HepG2 (cell line): Measurements from ENCODE around the gene USP15. TPM values are rescaled to one million over a fixed set of nuclear protein-coding genes. Genes with fewer than 3 reads are reported as not detected.

ENCODE experiments used
- ATAC-seq: fragments of 200-7000 bp; cut with Tn5 transposase; 3 replicates; pipeline ENCODE4 v1.9.1; 2020; ENCODE audit warnings: mild to moderate bottlenecking, moderate library complexity
- BruUV-seq: library from RNA; stranded (reverse); fragments of 400-500 nt; replicated peaks from 2 replicates; lab custom pipeline; 2021; lab: Mats Ljungman, UMichigan
- CTCF ChIA-PET: fragments of 300-600 bp; formaldehyde crosslinking; extraction: SDS; loops from one replicate; lab custom pipeline; 2021; ENCODE audit warnings: low total read pairs, inconsistent platforms, low intra/inter-chr PET ratio; lab: Yijun Ruan, JAX
- POLR2A ChIA-PET: fragments of 350-600 bp; sonication (Branson Sonifier 250); formaldehyde crosslinking; loops from one replicate; lab custom pipeline; 2020; ENCODE audit warnings: antibody characterized with exemption, inconsistent platforms; lab: Yijun Ruan, JAX
- DNase-seq: peaks from one replicate; pipeline ENCODE4 v3.0.0-alpha.2; 2015; ENCODE audit warnings: low spot score
- FAIRE-seq: peaks from 3 replicates; lab custom pipeline; 2011; peaks lifted over from hg19 to GRCh38; lab: Jason Lieb, UNC
- H2AFZ ChIP-seq: one replicate; pipeline ENCODE4 v1.6.1; 2011; ENCODE audit warnings: low read length, inconsistent platforms
- H3K27ac ChIP-seq: fragments of 300-600 bp; 3 replicates; pipeline ENCODE4 v1.8.0; 2011; ENCODE audit warnings: mixed run types, mild to moderate bottlenecking, mixed read lengths, low read length, inconsistent platforms; ENCODE audit not compliant: insufficient read depth; ENCODE audit errors: extremely low read length
- H3K27me3 ChIP-seq, 2 experiments: fragments of 200-600 bp in 1 of 2; 2 replicates in 1 of 2; 3 replicates in 1 of 2; pipeline versions ENCODE4 v1.6.0 to v1.8.0; 2011; ENCODE audit warnings: low read length in 2 of 2, mild to moderate bottlenecking in 2 of 2, moderate library complexity in 2 of 2, inconsistent platforms in 1 of 2; ENCODE audit not compliant: insufficient read depth in 2 of 2, control insufficient read depth in 1 of 2
- H3K36me3 ChIP-seq, 2 experiments: fragments of 200-600 bp in 1 of 2; replicated peaks in 1 of 2; 2 replicates in 1 of 2; 3 replicates in 1 of 2; pipeline versions ENCODE4 v1.5.1 to v1.8.0; 2011; ENCODE audit warnings: low read length in 2 of 2, inconsistent platforms in 1 of 2; ENCODE audit not compliant: insufficient read depth in 2 of 2, control insufficient read depth in 1 of 2
- H3K4me1 ChIP-seq: 2 replicates; pipeline ENCODE4 v1.5.1; 2012; ENCODE audit warnings: low read length, inconsistent platforms; ENCODE audit not compliant: insufficient read depth
- H3K4me2 ChIP-seq: 2 replicates; pipeline ENCODE4 v1.6.0; 2011; ENCODE audit warnings: low read depth, low read length, inconsistent platforms
- H3K4me3 ChIP-seq, 3 experiments: fragments of 200-600 bp in 1 of 3; sonication (generic), shearing (Covaris generic) in 1 of 3; replicated peaks in 1 of 3; 2 replicates each; pipeline ENCODE4 v1.5.1; 2011 to 2016; ENCODE audit warnings: low read length in 3 of 3, inconsistent platforms in 2 of 3, low read depth in 2 of 3, mild to moderate bottlenecking in 2 of 3, control low read depth in 1 of 3, mixed read lengths in 1 of 3; ENCODE audit not compliant: insufficient read depth in 1 of 3
- H3K79me2 ChIP-seq: one replicate; pipeline ENCODE4 v1.6.1; 2011; ENCODE audit warnings: low read length, inconsistent platforms; ENCODE audit not compliant: insufficient read depth
- H3K9ac ChIP-seq: 2 replicates; pipeline ENCODE4 v1.6.0; 2011; ENCODE audit warnings: mild to moderate bottlenecking, low read depth, low read length, inconsistent platforms; ENCODE audit not compliant: insufficient read depth
- H3K9me3 ChIP-seq: 2 replicates; pipeline ENCODE4 v1.5.1; 2012; ENCODE audit warnings: mild to moderate bottlenecking, low read length
- H4K20me1 ChIP-seq: 2 replicates; pipeline ENCODE4 v1.6.0; 2011; ENCODE audit warnings: inconsistent platforms, mild to moderate bottlenecking, low read length, moderate library complexity; ENCODE audit not compliant: insufficient read depth
- ARHGAP35 ChIP-seq: sonication (generic); formaldehyde crosslinking; IDR thresholded peaks from 2 replicates; pipeline ENCODE4 v1.9.0; 2022; ENCODE audit warnings: mild to moderate bottlenecking, inconsistent platforms, moderate library complexity, missing genetic modification reagents, borderline replicate concordance
- DNMT3B ChIP-seq: conservative IDR thresholded peaks from 2 replicates; pipeline ENCODE4 v1.6.1; 2016; ENCODE audit warnings: missing biosample characterization, control low read depth
- FOXA1 ChIP-seq, 2 experiments: fragments of 450-650 bp in 1 of 2; sonication (generic) in 1 of 2; formaldehyde crosslinking in 1 of 2; IDR thresholded peaks; 2 replicates each; pipeline versions ENCODE4 v1.4.0 to v1.6.1; 2016 to 2020; ENCODE audit warnings: missing genetic modification reagents in 1 of 2
- HDAC2 ChIP-seq: sonication (generic); formaldehyde crosslinking; IDR thresholded peaks from 2 replicates; pipeline ENCODE4 v1.4.0; 2020; ENCODE audit warnings: missing genetic modification reagents
- MED1 ChIP-seq: sonication (generic); formaldehyde crosslinking; IDR thresholded peaks from 2 replicates; pipeline ENCODE4 v1.4.0; 2020; ENCODE audit warnings: missing genetic modification reagents
- NR2F2 ChIP-seq: IDR thresholded peaks from 2 replicates; pipeline ENCODE4 v1.6.1; 2012; ENCODE audit warnings: low read depth, inconsistent platforms, borderline replicate concordance
- RCOR2 ChIP-seq: IDR thresholded peaks from 2 replicates; pipeline ENCODE4 v1.6.1; 2016; ENCODE audit warnings: missing biosample characterization, missing genetic modification reagents
- ZNF207 ChIP-seq: fragments of 450-650 bp; IDR thresholded peaks from 2 replicates; pipeline ENCODE4 v1.6.1; 2016; ENCODE audit warnings: antibody characterized with exemption, borderline replicate concordance
- ZNF629 ChIP-seq: sonication (generic); formaldehyde crosslinking; conservative IDR thresholded peaks from 2 replicates; pipeline ENCODE4 v1.5.0; 2020; ENCODE audit warnings: missing genetic modification reagents
- ZNF75D ChIP-seq: sonication (generic); formaldehyde crosslinking; IDR thresholded peaks from 2 replicates; pipeline ENCODE4 v1.8.1; 2023; ENCODE audit warnings: missing genetic modification reagents, mild to moderate bottlenecking, borderline replicate concordance
- ZNF766 ChIP-seq: sonication (generic); formaldehyde crosslinking; IDR thresholded peaks from 2 replicates; pipeline ENCODE4 v1.5.0; 2020; ENCODE audit warnings: missing genetic modification reagents, borderline replicate concordance
- WGBS: methylation state at CpG from one replicate; pipeline ENCODE4 v1.1.6; 2017; ENCODE audit warnings: low lambda C conversion rate; 5-methylcytosine and 5-hydroxymethylcytosine counted together
- in situ Hi-C: cut with HindIII; loops from 2 replicates; pipeline ENCODE4 v1.10.0; 2017; ENCODE audit warnings: low pct_unique_long_range_greater_than_20kb; ENCODE audit not compliant: extremely low pct_ligation_motif_present
- intact Hi-C: fragments of 100-400 bp; cut with micrococcal nuclease; formaldehyde crosslinking; loops from one replicate; pipeline ENCODE4 v1.10.0; 2022; ENCODE audit not compliant: unreplicated experiment
- polyA plus RNA-seq, 8 experiments: library from polyadenylated mRNA; depleted of rRNA in 3 of 8; stranded (reverse) in 7 of 8; unstranded in 1 of 8; fragments of >200 nt; fragmentation: Illumina TruSeq in 4 of 8; extraction: Trizol in 4 of 8; gene quantifications; 2 replicates each; pipeline versions ENCODE4 v1.2.1 to v1.2.3, GENCODE V29; 2011 to 2016; ENCODE audit warnings: low read depth in 4 of 8, missing spikeins in 1 of 8, mixed read lengths in 1 of 8; ENCODE audit not compliant: insufficient read depth in 1 of 8
- total RNA-seq, 5 experiments: library from RNA; depleted of rRNA; stranded (reverse); fragments of >200 nt; fragmentation: Illumina TruSeq; extraction: Trizol; gene quantifications; 2 replicates each; pipeline ENCODE4 v1.2.3, GENCODE V29; 2016; ENCODE audit warnings: low read depth in 1 of 5
- TF ChIP-seq, protein P1 (sequence below), 2 experiments: IDR thresholded peaks; 2 replicates each; pipeline ENCODE4 v1.6.1; 2011 to 2012; ENCODE audit warnings: low read length in 2 of 2, borderline replicate concordance in 1 of 2, low read depth in 1 of 2, mild to moderate bottlenecking in 1 of 2, moderate library complexity in 1 of 2
- TF ChIP-seq, protein P2 (sequence below): IDR thresholded peaks from 2 replicates; pipeline ENCODE4 v1.6.1; 2016; ENCODE audit warnings: low read depth, missing genetic modification reagents, missing compliant biosample characterization
- TF ChIP-seq, protein P3 (sequence below): fragments of 450-650 bp; IDR thresholded peaks from 2 replicates; pipeline ENCODE4 v1.6.1; 2017; ENCODE audit warnings: mild to moderate bottlenecking

Gene USP15
- total and polyA plus RNA-seq, 2 of the 13 experiments (the other 11 are each of a cell fraction or from before 2014, with no cell fraction given): 17.3 to 51.7 TPM

DNA sequence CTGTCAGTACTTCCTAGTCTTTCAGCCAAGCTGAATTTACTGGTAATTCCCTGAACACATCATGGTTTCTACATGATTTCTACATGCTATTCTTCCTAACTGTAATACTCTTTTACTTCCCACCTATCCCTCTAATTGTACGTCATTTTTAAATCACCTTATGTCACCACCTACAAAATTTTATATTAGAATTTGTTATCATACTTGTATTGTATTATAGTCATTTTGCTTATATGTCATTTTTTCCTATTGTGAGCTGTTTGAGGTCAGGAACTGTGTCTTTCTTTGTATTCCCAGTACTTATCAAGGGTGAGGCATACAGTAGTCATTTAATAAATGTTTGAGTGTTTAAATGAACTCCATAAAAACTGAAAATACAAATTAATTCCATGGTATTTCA, 86.6 kb downstream of the USP15 start:
- Histone ChIP-seq H3K4me2 (no peak overlapping the region), H3K36me3 (peaks cover 2 to 21% of the 10 kb centered on the region in 2 experiments; a peak in 4 of 5 replicates), H3K27ac (no peak overlapping the region), H3K9me3 (no peaks in the 10 kb centered on the region), H3K4me3 (no peak overlapping the region), H4K20me1 (no peaks in the 10 kb centered on the region), H2AFZ (no peak overlapping the region), H3K9ac (no peak overlapping the region), H3K79me2 (no peaks in the 10 kb centered on the region), H3K4me1 (no peaks in the 10 kb centered on the region), H3K27me3 (no peaks in the 10 kb centered on the region)
- DNase-seq: no peak
- FAIRE-seq: no peak
- no peak for ATAC-seq
- intact Hi-C loops: no loop called here
- POLR2A ChIA-PET: no interaction called here
- in situ Hi-C loops: no loop called here
- WGBS: 95% methylated on average over 1 of the region's 1 CpG
- CTCF ChIA-PET: no interaction called here
- no TSS peak for BruUV-seq
- TF ChIP-seq ZNF766 (CRISPR knock-in tag): no peak
- TF ChIP-seq, protein P1, sequence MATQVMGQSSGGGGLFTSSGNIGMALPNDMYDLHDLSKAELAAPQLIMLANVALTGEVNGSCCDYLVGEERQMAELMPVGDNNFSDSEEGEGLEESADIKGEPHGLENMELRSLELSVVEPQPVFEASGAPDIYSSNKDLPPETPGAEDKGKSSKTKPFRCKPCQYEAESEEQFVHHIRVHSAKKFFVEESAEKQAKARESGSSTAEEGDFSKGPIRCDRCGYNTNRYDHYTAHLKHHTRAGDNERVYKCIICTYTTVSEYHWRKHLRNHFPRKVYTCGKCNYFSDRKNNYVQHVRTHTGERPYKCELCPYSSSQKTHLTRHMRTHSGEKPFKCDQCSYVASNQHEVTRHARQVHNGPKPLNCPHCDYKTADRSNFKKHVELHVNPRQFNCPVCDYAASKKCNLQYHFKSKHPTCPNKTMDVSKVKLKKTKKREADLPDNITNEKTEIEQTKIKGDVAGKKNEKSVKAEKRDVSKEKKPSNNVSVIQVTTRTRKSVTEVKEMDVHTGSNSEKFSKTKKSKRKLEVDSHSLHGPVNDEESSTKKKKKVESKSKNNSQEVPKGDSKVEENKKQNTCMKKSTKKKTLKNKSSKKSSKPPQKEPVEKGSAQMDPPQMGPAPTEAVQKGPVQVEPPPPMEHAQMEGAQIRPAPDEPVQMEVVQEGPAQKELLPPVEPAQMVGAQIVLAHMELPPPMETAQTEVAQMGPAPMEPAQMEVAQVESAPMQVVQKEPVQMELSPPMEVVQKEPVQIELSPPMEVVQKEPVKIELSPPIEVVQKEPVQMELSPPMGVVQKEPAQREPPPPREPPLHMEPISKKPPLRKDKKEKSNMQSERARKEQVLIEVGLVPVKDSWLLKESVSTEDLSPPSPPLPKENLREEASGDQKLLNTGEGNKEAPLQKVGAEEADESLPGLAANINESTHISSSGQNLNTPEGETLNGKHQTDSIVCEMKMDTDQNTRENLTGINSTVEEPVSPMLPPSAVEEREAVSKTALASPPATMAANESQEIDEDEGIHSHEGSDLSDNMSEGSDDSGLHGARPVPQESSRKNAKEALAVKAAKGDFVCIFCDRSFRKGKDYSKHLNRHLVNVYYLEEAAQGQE (IDR thresholded peaks at IDR 0.05; ENCODE audit: borderline replicate concordance in 1 of 2, low read depth in 1 of 2, low read length in 2 of 2): no peak
- TF ChIP-seq HDAC2 (CRISPR knock-in tag): no peak
- no peak for TF ChIP-seq MED1 (CRISPR knock-in tag)
- no peak for TF ChIP-seq RCOR2 (CRISPR knock-in tag)
- no peak for TF ChIP-seq FOXA1 (IDR thresholded peaks at IDR 0.05)
- no peak for TF ChIP-seq FOXA1 (CRISPR knock-in tag; IDR thresholded peaks at IDR 0.05)
- no peak for TF ChIP-seq ARHGAP35 (CRISPR knock-in tag)
- TF ChIP-seq ZNF629 (CRISPR knock-in tag): no peak
- TF ChIP-seq DNMT3B: no peak
- TF ChIP-seq, protein P2, sequence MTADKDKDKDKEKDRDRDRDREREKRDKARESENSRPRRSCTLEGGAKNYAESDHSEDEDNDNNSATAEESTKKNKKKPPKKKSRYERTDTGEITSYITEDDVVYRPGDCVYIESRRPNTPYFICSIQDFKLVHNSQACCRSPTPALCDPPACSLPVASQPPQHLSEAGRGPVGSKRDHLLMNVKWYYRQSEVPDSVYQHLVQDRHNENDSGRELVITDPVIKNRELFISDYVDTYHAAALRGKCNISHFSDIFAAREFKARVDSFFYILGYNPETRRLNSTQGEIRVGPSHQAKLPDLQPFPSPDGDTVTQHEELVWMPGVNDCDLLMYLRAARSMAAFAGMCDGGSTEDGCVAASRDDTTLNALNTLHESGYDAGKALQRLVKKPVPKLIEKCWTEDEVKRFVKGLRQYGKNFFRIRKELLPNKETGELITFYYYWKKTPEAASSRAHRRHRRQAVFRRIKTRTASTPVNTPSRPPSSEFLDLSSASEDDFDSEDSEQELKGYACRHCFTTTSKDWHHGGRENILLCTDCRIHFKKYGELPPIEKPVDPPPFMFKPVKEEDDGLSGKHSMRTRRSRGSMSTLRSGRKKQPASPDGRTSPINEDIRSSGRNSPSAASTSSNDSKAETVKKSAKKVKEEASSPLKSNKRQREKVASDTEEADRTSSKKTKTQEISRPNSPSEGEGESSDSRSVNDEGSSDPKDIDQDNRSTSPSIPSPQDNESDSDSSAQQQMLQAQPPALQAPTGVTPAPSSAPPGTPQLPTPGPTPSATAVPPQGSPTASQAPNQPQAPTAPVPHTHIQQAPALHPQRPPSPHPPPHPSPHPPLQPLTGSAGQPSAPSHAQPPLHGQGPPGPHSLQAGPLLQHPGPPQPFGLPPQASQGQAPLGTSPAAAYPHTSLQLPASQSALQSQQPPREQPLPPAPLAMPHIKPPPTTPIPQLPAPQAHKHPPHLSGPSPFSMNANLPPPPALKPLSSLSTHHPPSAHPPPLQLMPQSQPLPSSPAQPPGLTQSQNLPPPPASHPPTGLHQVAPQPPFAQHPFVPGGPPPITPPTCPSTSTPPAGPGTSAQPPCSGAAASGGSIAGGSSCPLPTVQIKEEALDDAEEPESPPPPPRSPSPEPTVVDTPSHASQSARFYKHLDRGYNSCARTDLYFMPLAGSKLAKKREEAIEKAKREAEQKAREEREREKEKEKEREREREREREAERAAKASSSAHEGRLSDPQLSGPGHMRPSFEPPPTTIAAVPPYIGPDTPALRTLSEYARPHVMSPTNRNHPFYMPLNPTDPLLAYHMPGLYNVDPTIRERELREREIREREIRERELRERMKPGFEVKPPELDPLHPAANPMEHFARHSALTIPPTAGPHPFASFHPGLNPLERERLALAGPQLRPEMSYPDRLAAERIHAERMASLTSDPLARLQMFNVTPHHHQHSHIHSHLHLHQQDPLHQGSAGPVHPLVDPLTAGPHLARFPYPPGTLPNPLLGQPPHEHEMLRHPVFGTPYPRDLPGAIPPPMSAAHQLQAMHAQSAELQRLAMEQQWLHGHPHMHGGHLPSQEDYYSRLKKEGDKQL: no peak
- no peak for TF ChIP-seq NR2F2
- TF ChIP-seq, protein P3, sequence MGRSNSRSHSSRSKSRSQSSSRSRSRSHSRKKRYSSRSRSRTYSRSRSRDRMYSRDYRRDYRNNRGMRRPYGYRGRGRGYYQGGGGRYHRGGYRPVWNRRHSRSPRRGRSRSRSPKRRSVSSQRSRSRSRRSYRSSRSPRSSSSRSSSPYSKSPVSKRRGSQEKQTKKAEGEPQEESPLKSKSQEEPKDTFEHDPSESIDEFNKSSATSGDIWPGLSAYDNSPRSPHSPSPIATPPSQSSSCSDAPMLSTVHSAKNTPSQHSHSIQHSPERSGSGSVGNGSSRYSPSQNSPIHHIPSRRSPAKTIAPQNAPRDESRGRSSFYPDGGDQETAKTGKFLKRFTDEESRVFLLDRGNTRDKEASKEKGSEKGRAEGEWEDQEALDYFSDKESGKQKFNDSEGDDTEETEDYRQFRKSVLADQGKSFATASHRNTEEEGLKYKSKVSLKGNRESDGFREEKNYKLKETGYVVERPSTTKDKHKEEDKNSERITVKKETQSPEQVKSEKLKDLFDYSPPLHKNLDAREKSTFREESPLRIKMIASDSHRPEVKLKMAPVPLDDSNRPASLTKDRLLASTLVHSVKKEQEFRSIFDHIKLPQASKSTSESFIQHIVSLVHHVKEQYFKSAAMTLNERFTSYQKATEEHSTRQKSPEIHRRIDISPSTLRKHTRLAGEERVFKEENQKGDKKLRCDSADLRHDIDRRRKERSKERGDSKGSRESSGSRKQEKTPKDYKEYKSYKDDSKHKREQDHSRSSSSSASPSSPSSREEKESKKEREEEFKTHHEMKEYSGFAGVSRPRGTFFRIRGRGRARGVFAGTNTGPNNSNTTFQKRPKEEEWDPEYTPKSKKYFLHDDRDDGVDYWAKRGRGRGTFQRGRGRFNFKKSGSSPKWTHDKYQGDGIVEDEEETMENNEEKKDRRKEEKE: no peak
- TF ChIP-seq ZNF207: no peak
- TF ChIP-seq ZNF75D (CRISPR knock-in tag): no peak
